ENCODE measurements around the gene RRP12.
A peak's percentile ranks its signal among the peaks of the same experiment; 100 is the strongest.

Gene RRP12

DNA sequence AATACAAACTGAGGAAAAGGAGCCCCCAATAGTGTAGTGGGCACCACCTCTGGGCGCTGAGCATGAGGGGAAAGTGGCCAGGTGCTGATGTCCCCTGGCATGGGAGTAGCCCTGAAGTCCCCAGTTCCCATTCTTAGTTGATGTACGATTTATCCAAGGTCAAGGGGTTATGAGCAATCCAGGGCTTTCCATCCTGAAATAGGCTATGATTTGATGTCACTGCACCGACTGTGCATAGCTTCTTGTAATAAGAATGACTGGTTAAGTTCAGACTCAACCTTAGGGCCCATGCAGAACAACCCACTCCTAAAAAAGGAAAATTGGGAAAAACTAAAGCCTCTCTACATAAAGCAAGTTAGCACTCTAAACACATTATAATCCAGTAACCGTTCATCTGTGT, 77.6 kb downstream of the RRP12 start:
- peaks cover 2% of the 10 kb centered on the region for H3K36me3 ChIP-seq (ENCODE audit: control insufficient read depth, insufficient read depth, low read length)

GRCh38 chr10:97321804-97322190, 79.3 kb downstream of the RRP12 start:
- Histone ChIP-seq H3K27ac (ENCODE audit: low read depth, low read length) (no peak overlapping the region), H3K27me3 (ENCODE audit: control insufficient read depth, insufficient read depth, low read length) (peaks cover 28% of the 10 kb centered on the region), H3K9me3 (ENCODE audit: control insufficient read depth, insufficient read depth, low read length) (no peaks in the 10 kb centered on the region), H3K9ac (ENCODE audit: low read depth, low read length) (peak overlapping the region; percentile 64), H3K4me3 (ENCODE audit: low read depth, low read length) (peak overlapping the region; percentile 82), H3K36me3 (ENCODE audit: control insufficient read depth, insufficient read depth, low read length) (no peaks in the 10 kb centered on the region), H3K4me1 (ENCODE audit: control insufficient read depth, insufficient read depth, low read length) (peaks cover 32% of the 10 kb centered on the region)

More for the DNA sequence above, 77.6 kb downstream of the RRP12 start:
- no peak overlapping the region for H3K27ac ChIP-seq (ENCODE audit: low read depth, low read length)
- no peak overlapping the region for H3K9ac ChIP-seq (ENCODE audit: low read depth, low read length)
- no peaks in the 10 kb centered on the region for H3K9me3 ChIP-seq (ENCODE audit: control insufficient read depth, insufficient read depth, low read length)
- peaks cover 28% of the 10 kb centered on the region for H3K27me3 ChIP-seq (ENCODE audit: control insufficient read depth, insufficient read depth, low read length)
- H3K4me1 ChIP-seq (ENCODE audit: control insufficient read depth, insufficient read depth, low read length) = peaks cover 41% of the 10 kb centered on the region
- no peak overlapping the region for H3K4me3 ChIP-seq (ENCODE audit: low read depth, low read length)

- Histone ChIP-seq H3K4me1 (ENCODE audit: control insufficient read depth, insufficient read depth, low read length) (peaks cover 30% of the 10 kb centered on the region), H3K27ac (ENCODE audit: low read depth, low read length) (no peak overlapping the region), H3K9me3 (ENCODE audit: control insufficient read depth, insufficient read depth, low read length) (no peaks in the 10 kb centered on the region), H3K36me3 (ENCODE audit: control insufficient read depth, insufficient read depth, low read length) (no peaks in the 10 kb centered on the region), H3K4me3 (ENCODE audit: low read depth, low read length) (peak overlapping the region; percentile 82), H3K27me3 (ENCODE audit: control insufficient read depth, insufficient read depth, low read length) (peaks cover 28% of the 10 kb centered on the region), H3K9ac (ENCODE audit: low read depth, low read length) (peak overlapping the region; percentile 64)
Measured at GRCh38 chr10:97321032-97321803, 79.9 kb downstream of the RRP12 start.

DNA sequence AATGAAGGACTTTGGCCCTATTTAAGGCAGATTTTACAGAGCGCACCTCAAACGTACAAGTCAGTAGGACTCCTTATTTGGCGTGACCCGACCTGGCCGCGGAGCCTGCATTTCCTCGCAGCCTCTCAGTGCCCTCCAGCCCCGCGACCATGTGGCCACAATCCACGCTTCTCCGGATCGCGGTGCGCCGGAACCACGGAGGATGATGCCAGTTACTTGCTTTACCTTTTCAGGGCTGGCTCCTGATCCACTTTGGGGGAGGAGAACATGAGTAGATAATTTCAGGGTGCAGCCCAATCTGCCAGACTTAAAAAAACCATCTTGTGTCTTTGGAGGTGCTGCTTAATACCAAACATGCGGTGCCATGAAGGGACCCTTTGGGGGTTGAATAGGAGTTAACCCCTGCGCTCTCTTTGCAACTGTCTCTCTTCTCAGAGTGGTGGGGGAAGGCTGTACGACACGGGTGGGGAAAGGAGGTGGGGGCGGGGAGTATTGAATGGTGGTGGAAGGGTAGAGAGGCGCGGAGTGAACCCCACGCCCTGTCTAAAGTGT, 80.6 kb downstream of the RRP12 start:
- Histone ChIP-seq H3K4me3 (ENCODE audit: low read depth, low read length) (peak overlapping the region; percentile 82), H3K27me3 (ENCODE audit: control insufficient read depth, insufficient read depth, low read length) (peaks cover 28% of the 10 kb centered on the region), H3K27ac (ENCODE audit: low read depth, low read length) (no peak overlapping the region), H3K36me3 (ENCODE audit: control insufficient read depth, insufficient read depth, low read length) (no peaks in the 10 kb centered on the region), H3K9ac (ENCODE audit: low read depth, low read length) (peak overlapping the region; percentile 64; the same call in 1 of the 2 replicates), H3K9me3 (ENCODE audit: control insufficient read depth, insufficient read depth, low read length) (no peaks in the 10 kb centered on the region), H3K4me1 (ENCODE audit: control insufficient read depth, insufficient read depth, low read length) (peaks cover 24% of the 10 kb centered on the region)

GRCh38 chr10:97319671-97320479, 81.3 kb downstream of the RRP12 start:
- H3K9me3 ChIP-seq (ENCODE audit: control insufficient read depth, insufficient read depth, low read length) = no peaks in the 10 kb centered on the region
- peak overlapping the region; percentile 43 for H3K9ac ChIP-seq (ENCODE audit: low read depth, low read length)
- H3K36me3 ChIP-seq (ENCODE audit: control insufficient read depth, insufficient read depth, low read length) = no peaks in the 10 kb centered on the region
- peaks cover 22% of the 10 kb centered on the region for H3K4me1 ChIP-seq (ENCODE audit: control insufficient read depth, insufficient read depth, low read length)
- H3K4me3 ChIP-seq (ENCODE audit: low read depth, low read length) = peak overlapping the region; percentile 82
- H3K27ac ChIP-seq (ENCODE audit: low read depth, low read length) = peak overlapping the region; percentile 98
- peaks cover 28% of the 10 kb centered on the region for H3K27me3 ChIP-seq (ENCODE audit: control insufficient read depth, insufficient read depth, low read length)

GRCh38 chr10:97318772-97319651, 82.1 kb downstream of the RRP12 start, which contains the start of gene FRAT1:
FRAT1 (plus strand) TSS chr10:97319271; CDS start chr10:97319454, 183 bp downstream.
- H3K4me3 ChIP-seq (ENCODE audit: low read depth, low read length) = peak within 1 kb of the TSS; percentile 82
- H3K9ac ChIP-seq (ENCODE audit: low read depth, low read length) = peak within 1 kb of the TSS; percentile 99
- H3K9me3 ChIP-seq (ENCODE audit: control insufficient read depth, insufficient read depth, low read length) = no peaks in the 10 kb centered on the region
- H3K36me3 ChIP-seq (ENCODE audit: control insufficient read depth, insufficient read depth, low read length) = no peaks in the 10 kb centered on the region
- H3K27me3 ChIP-seq (ENCODE audit: control insufficient read depth, insufficient read depth, low read length) = peaks cover 28% of the 10 kb centered on the region
- peaks cover 22% of the 10 kb centered on the region for H3K4me1 ChIP-seq (ENCODE audit: control insufficient read depth, insufficient read depth, low read length)
- H3K27ac ChIP-seq (ENCODE audit: low read depth, low read length) = peak within 1 kb of the TSS; percentile 98

- Histone ChIP-seq H3K4me1 (ENCODE audit: control insufficient read depth, insufficient read depth, low read length) (peaks cover 3% of the 10 kb centered on the region; the same call in 1 of the 2 replicates), H3K9me3 (ENCODE audit: control insufficient read depth, insufficient read depth, low read length) (no peaks in the 10 kb centered on the region), H3K36me3 (ENCODE audit: control insufficient read depth, insufficient read depth, low read length) (no peaks in the 10 kb centered on the region), H3K27me3 (ENCODE audit: control insufficient read depth, insufficient read depth, low read length) (no peaks in the 10 kb centered on the region), H3K27ac (ENCODE audit: low read depth, low read length) (no peak overlapping the region), H3K4me3 (ENCODE audit: low read depth, low read length) (no peak overlapping the region), H3K9ac (ENCODE audit: low read depth, low read length) (no peak overlapping the region)
Measured at GRCh38 chr10:97314671-97315070, 86.5 kb downstream of the RRP12 start.

GRCh38 chr10:97312897-97313296, 88.2 kb downstream of the RRP12 start:
- no peak overlapping the region for H3K27ac ChIP-seq (ENCODE audit: low read depth, low read length)
- H3K4me3 ChIP-seq (ENCODE audit: low read depth, low read length) = no peak overlapping the region
- no peaks in the 10 kb centered on the region for H3K9me3 ChIP-seq (ENCODE audit: control insufficient read depth, insufficient read depth, low read length)
- no peaks in the 10 kb centered on the region for H3K4me1 ChIP-seq (ENCODE audit: control insufficient read depth, insufficient read depth, low read length)
- H3K9ac ChIP-seq (ENCODE audit: low read depth, low read length) = no peak overlapping the region
- H3K27me3 ChIP-seq (ENCODE audit: control insufficient read depth, insufficient read depth, low read length) = no peaks in the 10 kb centered on the region
- H3K36me3 ChIP-seq (ENCODE audit: control insufficient read depth, insufficient read depth, low read length) = no peaks in the 10 kb centered on the region

DNA sequence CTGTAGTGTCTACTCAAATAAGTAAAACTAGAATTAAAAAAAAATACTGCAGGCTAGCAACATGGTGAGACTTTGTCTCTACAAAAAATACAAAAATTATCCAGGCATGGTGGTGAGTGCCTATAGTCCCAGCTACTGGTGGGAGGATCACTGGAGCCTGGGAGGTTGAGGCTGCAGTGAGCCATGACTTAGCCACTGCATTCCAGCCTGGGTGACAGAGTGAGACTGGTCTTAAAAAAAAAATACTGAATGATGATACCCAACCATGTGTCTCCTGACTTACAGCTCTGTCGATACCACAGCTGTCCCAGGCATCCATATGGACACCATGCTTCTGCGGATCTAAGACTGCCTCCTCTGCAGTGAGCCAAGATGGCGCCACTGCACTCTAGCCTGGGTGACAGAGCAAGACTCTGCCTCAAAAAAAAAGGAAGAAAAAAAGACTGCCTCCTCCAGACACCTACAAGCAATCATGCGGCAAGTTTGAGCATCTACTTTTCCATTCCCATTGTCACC, 90.0 kb downstream of the RRP12 start:
- no peak overlapping the region for H3K4me3 ChIP-seq (ENCODE audit: low read depth, low read length)
- no peaks in the 10 kb centered on the region for H3K4me1 ChIP-seq (ENCODE audit: control insufficient read depth, insufficient read depth, low read length)
- H3K27me3 ChIP-seq (ENCODE audit: control insufficient read depth, insufficient read depth, low read length) = no peaks in the 10 kb centered on the region
- H3K9ac ChIP-seq (ENCODE audit: low read depth, low read length) = no peak overlapping the region
- no peak overlapping the region for H3K27ac ChIP-seq (ENCODE audit: low read depth, low read length)
- no peaks in the 10 kb centered on the region for H3K36me3 ChIP-seq (ENCODE audit: control insufficient read depth, insufficient read depth, low read length)
- no peaks in the 10 kb centered on the region for H3K9me3 ChIP-seq (ENCODE audit: control insufficient read depth, insufficient read depth, low read length)
